ENCODE data around the gene FANCD2.
"Not testable (repeated sequence)": the region's sequence is repeated elsewhere in the genome, so short reads cannot be mapped to it uniquely, and the experiment has no call there.

FANCD2 gene

DNA sequence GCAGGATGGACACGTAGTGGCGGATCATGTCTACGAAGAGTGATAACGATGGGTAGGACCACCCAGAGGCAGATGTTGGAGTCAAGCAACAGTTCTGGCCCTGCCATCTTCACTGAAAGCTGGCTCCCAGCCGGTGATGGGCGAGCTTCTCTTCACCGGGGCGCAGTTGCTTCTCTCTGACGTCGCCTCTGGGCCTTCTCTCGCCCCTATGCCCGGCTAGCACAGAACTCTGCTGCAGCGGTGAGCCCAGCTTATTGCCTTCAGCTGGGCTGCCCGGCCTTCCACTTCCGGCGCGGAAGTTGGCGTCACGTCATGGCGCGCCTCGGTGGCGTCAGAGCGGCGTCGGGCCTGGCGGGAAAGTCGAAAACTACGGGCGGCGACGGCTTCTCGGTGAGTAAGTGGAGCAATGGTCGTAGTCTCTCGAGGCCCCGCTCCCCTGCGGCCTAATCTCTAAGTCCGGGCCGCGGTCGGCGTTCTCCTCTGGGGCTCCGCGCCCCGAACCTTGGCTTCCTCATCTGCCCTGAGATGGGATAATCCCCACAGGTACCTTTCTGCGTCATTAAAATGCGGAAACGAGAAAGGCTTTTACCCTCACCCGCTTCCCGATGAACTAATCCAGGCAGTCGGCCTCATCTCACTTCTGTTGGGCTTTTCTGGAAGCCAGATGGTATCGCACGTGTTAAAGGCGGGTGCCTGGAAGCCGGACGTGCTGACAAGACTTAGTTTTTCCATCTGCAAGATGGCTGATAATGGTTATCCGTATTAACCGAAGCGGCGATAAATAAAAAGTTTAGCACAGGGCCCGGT lies at the start of gene FANCD2:
FANCD2 (plus strand) TSS at position 354 of the 807 bp plus-strand sequence. CDS start 2,221 bp downstream, outside the sequence.
- DNase-seq (ENCODE audit: low read depth, low spot score): peak; percentile 97

GRCh38 chr3:9976721-9977709 lies 49.2 kb upstream of the FANCD2 start:
- no peak for DNase-seq (ENCODE audit: low read depth, low spot score)

- DNase-seq (ENCODE audit: low read depth, low spot score): no peak
Measured at GRCh38 chr3:9978710-9979305, 47.4 kb upstream of the FANCD2 start.

GRCh38 chr3:9980251-9980650 lies 46.0 kb upstream of the FANCD2 start:
- DNase-seq (ENCODE audit: low read depth, low spot score): no peak

GRCh38 chr3:9986230-9986725 lies 40.0 kb upstream of the FANCD2 start:
- no peak for DNase-seq (ENCODE audit: low read depth, low spot score)

- DNase-seq (ENCODE audit: low read depth, low spot score): no peak
Measured at GRCh38 chr3:9994086-9994844, 32.0 kb upstream of the FANCD2 start.

DNA sequence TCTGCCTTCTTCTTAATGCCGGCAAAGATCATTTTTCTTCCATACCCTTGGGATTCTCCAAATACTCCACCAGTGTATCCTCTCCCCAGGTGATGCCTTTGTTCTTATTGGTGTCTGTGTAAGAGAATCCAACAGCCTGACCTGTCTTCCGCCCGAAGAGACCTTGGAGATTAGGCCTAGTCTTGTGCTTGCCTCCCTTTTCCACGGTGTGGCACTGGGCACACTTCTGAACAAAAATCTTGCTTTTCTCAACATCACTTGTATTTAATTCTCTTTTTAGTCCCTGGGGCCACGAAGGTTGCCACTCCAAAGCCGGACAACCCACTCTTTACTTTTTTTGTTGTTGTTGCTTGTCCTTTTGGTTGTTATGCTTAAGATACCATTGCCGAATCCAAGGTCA lies 25.6 kb upstream of the FANCD2 start:
- no peak for DNase-seq (ENCODE audit: low read depth, low spot score)

DNA sequence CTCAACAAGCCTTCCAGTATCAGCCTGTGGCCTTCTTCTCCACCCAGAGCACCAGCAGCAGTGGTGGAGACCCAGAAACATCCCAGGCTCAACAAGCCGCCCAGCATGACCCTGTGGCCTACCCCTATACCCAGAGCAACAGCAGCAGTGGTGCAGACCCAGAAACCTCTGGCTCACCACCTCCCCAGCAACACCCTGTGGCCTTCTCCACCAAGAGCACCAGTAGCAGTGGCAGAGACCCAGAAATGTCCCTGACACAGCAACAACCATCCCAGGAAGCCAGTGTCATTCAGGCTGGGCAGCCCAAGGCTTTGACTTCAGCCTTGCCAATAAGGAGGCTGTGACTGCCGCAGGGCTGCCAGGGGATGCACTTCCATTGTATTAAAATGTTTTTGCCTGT lies 23.3 kb upstream of the FANCD2 start:
- DNase-seq (ENCODE audit: low read depth, low spot score): no peak

- no peak for DNase-seq (ENCODE audit: low read depth, low spot score)
Measured at GRCh38 chr3:10004506-10004905, 21.7 kb upstream of the FANCD2 start.

DNA sequence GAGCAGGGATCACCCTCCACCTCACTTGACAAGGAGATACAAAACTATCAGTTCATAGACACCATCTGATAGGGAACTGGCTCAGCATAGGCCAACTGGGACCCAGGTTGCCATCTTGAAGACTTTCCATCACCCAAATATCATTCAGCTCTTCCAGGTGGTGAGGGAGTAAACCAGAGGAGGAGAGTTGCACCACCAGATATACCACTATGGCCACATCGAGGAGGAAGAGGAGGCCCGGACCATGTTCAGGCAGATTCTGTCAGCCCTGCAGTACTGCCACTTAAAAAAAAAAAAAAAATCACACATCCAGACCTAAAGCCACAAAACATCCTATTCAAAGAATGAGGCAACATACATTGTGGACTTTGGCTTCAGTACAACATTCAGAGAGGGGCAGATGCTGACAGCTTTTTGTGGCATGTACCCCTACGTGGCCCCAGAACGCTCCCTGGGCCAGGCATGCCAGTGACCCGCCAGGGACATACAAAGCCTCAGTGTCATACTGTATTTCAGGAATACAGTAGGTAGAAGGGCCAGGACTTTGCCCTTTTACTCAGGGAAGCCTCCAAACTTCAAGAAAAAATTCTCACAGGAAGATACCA lies 21.2 kb upstream of the FANCD2 start:
- DNase-seq (ENCODE audit: low read depth, low spot score): no peak

- no peak for DNase-seq (ENCODE audit: low read depth, low spot score)
Measured at GRCh38 chr3:10006048-10006761, 20.0 kb upstream of the FANCD2 start.

DNA sequence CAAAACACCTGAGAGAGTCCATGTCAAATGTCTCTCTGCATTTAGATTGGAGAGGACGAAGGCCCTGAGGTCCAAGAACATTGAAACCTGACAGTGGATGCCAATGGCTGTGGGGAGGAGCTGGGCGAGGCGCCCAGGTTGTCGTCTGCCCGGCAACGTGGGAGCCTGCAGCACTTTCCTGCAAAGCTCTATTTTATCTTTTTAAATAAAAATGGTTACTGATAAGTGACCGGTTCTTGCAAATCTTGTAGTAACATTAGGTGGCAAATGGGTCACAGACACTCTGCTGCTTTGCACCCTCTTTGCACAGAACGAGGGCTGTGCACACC lies 19.5 kb upstream of the FANCD2 start:
- no peak for DNase-seq (ENCODE audit: low read depth, low spot score)

- no peak for DNase-seq (ENCODE audit: low read depth, low spot score)
Measured at GRCh38 chr3:10007126-10007782, 19.0 kb upstream of the FANCD2 start.

- DNase-seq (ENCODE audit: low read depth, low spot score): not testable (repeated sequence)
Measured at GRCh38 chr3:10008216-10008587, 18.0 kb upstream of the FANCD2 start.

GRCh38 chr3:10008588-10009344 lies 17.5 kb upstream of the FANCD2 start:
- peak; percentile 89 for DNase-seq (ENCODE audit: low read depth, low spot score)

DNA sequence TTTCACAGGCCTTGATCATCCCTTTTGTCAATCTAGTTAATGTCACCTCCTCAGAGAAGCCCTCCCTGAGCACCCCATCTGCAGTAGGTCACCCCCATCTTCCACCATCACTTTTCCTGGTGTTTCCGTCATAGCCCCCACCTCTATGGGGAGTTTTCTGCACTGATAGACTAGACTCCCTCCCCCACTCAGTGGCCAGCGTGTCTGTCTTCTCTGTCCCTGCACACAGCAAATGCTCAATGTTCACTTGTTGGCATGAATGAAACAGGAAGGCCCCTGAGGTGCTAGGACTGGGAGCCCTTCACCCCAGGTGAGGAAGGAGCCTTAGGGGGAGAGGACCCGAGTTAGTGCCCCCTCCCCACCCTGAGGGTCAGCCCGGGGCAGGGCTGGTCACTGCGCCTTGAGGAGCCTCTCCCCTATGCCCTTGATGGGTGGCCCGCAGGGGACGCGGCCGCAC lies 15.8 kb upstream of the FANCD2 start:
- DNase-seq (ENCODE audit: low read depth, low spot score): no peak

DNA sequence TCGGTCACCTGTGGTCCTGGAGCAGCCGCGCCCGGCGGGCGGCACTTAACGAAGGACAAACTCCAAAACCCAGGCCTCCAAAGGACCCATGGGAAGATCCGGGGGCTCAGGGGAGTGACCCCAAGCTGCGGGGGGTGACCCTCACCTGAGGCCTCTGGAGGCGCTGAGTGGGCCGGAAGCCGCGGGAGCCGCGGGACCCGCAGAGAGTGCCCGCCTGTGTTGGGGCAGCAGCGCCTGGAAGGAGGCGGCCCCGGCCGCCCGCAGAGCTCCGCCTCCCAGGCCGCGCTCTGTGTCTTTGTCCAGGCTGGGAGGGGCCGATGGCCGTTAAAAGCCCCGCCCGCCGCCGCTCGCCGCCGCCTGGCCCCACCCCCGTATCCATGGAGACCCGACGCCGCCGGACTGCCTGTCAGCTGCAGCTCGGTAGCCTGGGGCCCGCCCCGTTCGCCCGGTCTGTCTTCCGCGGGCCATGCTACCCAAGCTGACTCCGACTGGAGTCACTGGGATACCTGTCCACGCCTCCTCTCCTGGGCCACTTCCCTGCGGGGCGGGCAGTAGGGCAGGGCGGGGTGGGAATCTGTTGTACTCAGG lies 15.3 kb upstream of the FANCD2 start:
- peak; percentile 94 for DNase-seq (ENCODE audit: low read depth, low spot score)

DNA sequence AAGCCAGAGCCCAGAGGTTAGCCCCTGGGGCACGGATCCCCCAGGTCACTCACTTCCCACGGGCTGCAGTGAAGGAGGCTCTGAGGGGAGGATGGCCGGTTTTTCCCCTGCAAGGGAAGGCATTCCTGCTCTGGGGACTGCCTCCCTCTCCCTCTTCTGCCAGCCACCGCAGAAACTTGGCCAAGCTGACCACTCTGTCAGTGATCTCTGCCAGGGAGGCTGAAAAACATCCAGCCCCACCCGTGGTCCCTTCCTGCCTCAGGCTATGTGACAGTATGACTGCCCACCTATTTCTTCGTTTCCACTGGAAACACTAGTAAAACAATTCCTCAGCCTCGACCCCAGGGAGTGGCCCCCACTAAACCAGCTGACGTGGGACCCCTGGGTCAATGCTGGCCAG lies 14.6 kb upstream of the FANCD2 start:
- DNase-seq (ENCODE audit: low read depth, low spot score): no peak
